Testis (tissue), 2 donors: ENCODE data around the gene ABCG8.

Source experiments
- POLR2A ChIP-seq: fragments of 450-650 bp; IDR thresholded peaks from one replicate; pipeline ENCODE4 v1.6.1; 2017; ENCODE audit warnings: antibody characterized with exemption, mild to moderate bottlenecking, moderate library complexity
- TF ChIP-seq, protein P1 (sequence below), 3 experiments: fragments of 450-650 bp in 2 of 3; fragments of 200-600 bp in 1 of 3; sonication (generic) in 1 of 3; IDR thresholded peaks; one replicate each; pipeline ENCODE4 v1.5.1; 2016 to 2019; ENCODE audit warnings: antibody characterized with exemption in 3 of 3, mild to moderate bottlenecking in 2 of 3, moderate library complexity in 1 of 3

DNA sequence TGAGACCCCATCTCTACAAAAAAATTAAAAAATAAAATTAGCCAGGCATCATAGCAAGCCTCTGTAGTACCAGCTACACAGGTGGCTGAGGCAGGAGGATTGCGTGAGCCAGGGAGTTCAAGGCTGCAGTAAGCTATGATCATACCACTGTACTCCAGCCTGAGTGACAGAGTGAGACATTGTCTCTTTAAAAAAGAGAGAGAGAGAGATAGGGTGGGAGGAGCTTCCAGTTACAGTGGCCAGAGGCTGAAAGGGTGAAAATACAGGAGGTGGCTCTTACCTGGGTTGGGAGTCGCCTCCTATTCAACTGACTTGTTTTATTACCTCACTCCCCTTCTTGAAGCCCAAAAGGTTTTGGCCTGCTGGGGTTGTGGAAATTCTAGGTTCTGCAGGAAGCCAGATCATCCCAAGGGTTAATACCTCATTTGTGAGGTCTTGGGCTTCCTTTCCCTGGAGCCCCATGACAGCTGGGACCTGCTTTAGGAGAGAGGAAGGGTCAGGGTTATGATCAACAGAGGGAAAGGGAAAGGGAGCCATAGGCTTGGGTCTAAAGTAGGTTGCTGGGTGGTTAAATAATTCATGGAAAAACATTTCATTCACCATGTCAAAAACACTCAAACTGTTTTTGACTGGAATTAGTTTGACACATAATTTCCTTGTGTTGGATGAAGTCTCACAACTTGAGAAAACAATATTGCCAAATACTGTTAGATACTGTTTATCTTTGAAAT is 47.6 kb upstream of the ABCG8 start:
- TF ChIP-seq, protein P1, sequence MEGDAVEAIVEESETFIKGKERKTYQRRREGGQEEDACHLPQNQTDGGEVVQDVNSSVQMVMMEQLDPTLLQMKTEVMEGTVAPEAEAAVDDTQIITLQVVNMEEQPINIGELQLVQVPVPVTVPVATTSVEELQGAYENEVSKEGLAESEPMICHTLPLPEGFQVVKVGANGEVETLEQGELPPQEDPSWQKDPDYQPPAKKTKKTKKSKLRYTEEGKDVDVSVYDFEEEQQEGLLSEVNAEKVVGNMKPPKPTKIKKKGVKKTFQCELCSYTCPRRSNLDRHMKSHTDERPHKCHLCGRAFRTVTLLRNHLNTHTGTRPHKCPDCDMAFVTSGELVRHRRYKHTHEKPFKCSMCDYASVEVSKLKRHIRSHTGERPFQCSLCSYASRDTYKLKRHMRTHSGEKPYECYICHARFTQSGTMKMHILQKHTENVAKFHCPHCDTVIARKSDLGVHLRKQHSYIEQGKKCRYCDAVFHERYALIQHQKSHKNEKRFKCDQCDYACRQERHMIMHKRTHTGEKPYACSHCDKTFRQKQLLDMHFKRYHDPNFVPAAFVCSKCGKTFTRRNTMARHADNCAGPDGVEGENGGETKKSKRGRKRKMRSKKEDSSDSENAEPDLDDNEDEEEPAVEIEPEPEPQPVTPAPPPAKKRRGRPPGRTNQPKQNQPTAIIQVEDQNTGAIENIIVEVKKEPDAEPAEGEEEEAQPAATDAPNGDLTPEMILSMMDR (IDR thresholded peaks at IDR 0.05) = no peak
- no peak for TF ChIP-seq POLR2A
